HEK293 (cell line): Measurements from ENCODE around the gene GGA3.

Experiments
- CTCF ChIP-seq: fragments of 450-650 bp; formaldehyde crosslinking; IDR thresholded peaks from 2 replicates; pipeline ENCODE4 v1.5.1; 2016; ENCODE audit warnings: missing biosample characterization, missing genetic modification characterization
- EGR2 ChIP-seq: fragments of 450-650 bp; formaldehyde crosslinking; IDR thresholded peaks from 2 replicates; pipeline ENCODE4 v1.5.1; 2016; ENCODE audit warnings: low read depth, missing biosample characterization, missing genetic modification characterization
- GFI1B ChIP-seq: fragments of 450-650 bp; formaldehyde crosslinking; IDR thresholded peaks from 2 replicates; pipeline ENCODE4 v1.5.1; 2016; ENCODE audit warnings: missing biosample characterization, missing genetic modification characterization
- GLIS1 ChIP-seq: fragments of 450-650 bp; formaldehyde crosslinking; IDR thresholded peaks from 2 replicates; pipeline ENCODE4 v1.5.1; 2016; ENCODE audit warnings: missing biosample characterization, missing genetic modification characterization
- GLIS2 ChIP-seq: fragments of 450-650 bp; formaldehyde crosslinking; IDR thresholded peaks from 2 replicates; pipeline ENCODE4 v1.5.1; 2016; ENCODE audit warnings: missing biosample characterization, missing genetic modification characterization
- HOXC10 ChIP-seq: sonication (generic); formaldehyde crosslinking; IDR thresholded peaks from 2 replicates; pipeline ENCODE4 v1.8.1; 2023; ENCODE audit warnings: mild to moderate bottlenecking, missing genetic modification reagents
- KLF1 ChIP-seq: fragments of 450-650 bp; formaldehyde crosslinking; IDR thresholded peaks from 2 replicates; pipeline ENCODE4 v1.5.1; 2016; ENCODE audit warnings: missing biosample characterization, missing genetic modification characterization
- REPIN1 ChIP-seq: fragments of 450-650 bp; formaldehyde crosslinking; IDR thresholded peaks from 2 replicates; pipeline ENCODE4 v1.5.1; 2017; ENCODE audit warnings: missing biosample characterization, missing genetic modification characterization, low read depth
- SETDB1 ChIP-seq: IDR thresholded peaks from one replicate; pipeline ENCODE4 v1.6.1; 2017; ENCODE audit warnings: mild to moderate bottlenecking, low read length, moderate library complexity, mixed read lengths; ENCODE audit not compliant: insufficient read length
- SP3 ChIP-seq: fragments of 450-650 bp; formaldehyde crosslinking; IDR thresholded peaks from 2 replicates; pipeline ENCODE4 v1.5.1; 2016; ENCODE audit warnings: missing biosample characterization, missing genetic modification characterization
- WT1 ChIP-seq: fragments of 450-650 bp; formaldehyde crosslinking; IDR thresholded peaks from 2 replicates; pipeline ENCODE4 v1.5.1; 2016; ENCODE audit warnings: missing biosample characterization, missing genetic modification characterization
- YY2 ChIP-seq: fragments of 450-650 bp; formaldehyde crosslinking; IDR thresholded peaks from 2 replicates; pipeline ENCODE4 v1.5.1; 2016; ENCODE audit warnings: missing biosample characterization, missing genetic modification characterization
- ZBTB10 ChIP-seq: fragments of 450-650 bp; formaldehyde crosslinking; IDR thresholded peaks from 2 replicates; pipeline ENCODE4 v1.5.1; 2016; ENCODE audit warnings: missing biosample characterization, missing genetic modification characterization
- ZEB2 ChIP-seq: fragments of 450-650 bp; formaldehyde crosslinking; IDR thresholded peaks from 2 replicates; pipeline ENCODE4 v1.5.1; 2016; ENCODE audit warnings: missing biosample characterization, missing genetic modification characterization
- ZNF157 ChIP-seq: fragments of 450-650 bp; formaldehyde crosslinking; IDR thresholded peaks from 2 replicates; pipeline ENCODE4 v1.5.1; 2016; ENCODE audit warnings: missing biosample characterization, missing genetic modification characterization
- ZNF174 ChIP-seq: fragments of 450-650 bp; formaldehyde crosslinking; IDR thresholded peaks from 2 replicates; pipeline ENCODE4 v1.5.0; 2017; ENCODE audit warnings: missing biosample characterization, mild to moderate bottlenecking, missing genetic modification characterization
- ZNF175 ChIP-seq: fragments of 450-650 bp; formaldehyde crosslinking; IDR thresholded peaks from 2 replicates; pipeline ENCODE4 v1.5.1; 2016; ENCODE audit warnings: missing biosample characterization, missing genetic modification characterization
- ZNF2 ChIP-seq: fragments of 450-650 bp; formaldehyde crosslinking; IDR thresholded peaks from 2 replicates; pipeline ENCODE4 v1.5.1; 2016; ENCODE audit warnings: missing biosample characterization, missing genetic modification characterization
- ZNF23 ChIP-seq: fragments of 450-650 bp; formaldehyde crosslinking; IDR thresholded peaks from 2 replicates; pipeline ENCODE4 v1.5.1; 2016; ENCODE audit warnings: missing biosample characterization, missing genetic modification characterization, borderline replicate concordance
- ZNF26 ChIP-seq: fragments of 450-650 bp; formaldehyde crosslinking; IDR thresholded peaks from 2 replicates; pipeline ENCODE4 v1.5.1; 2016; ENCODE audit warnings: missing biosample characterization, missing genetic modification characterization
- ZNF335 ChIP-seq: fragments of 450-650 bp; formaldehyde crosslinking; conservative IDR thresholded peaks from 2 replicates; pipeline ENCODE4 v1.5.1; 2016; ENCODE audit warnings: missing biosample characterization, missing genetic modification characterization
- ZNF341 ChIP-seq: fragments of 450-650 bp; formaldehyde crosslinking; IDR thresholded peaks from 2 replicates; pipeline ENCODE4; 2016; ENCODE audit warnings: low read depth, missing biosample characterization, missing genetic modification characterization
- ZNF366 ChIP-seq: fragments of 450-650 bp; formaldehyde crosslinking; conservative IDR thresholded peaks from 2 replicates; pipeline ENCODE4 v1.5.1; 2016; ENCODE audit warnings: missing biosample characterization, missing genetic modification characterization
- ZNF394 ChIP-seq: fragments of 450-650 bp; formaldehyde crosslinking; IDR thresholded peaks from 2 replicates; pipeline ENCODE4 v1.5.1; 2016; ENCODE audit warnings: missing biosample characterization, missing genetic modification characterization, mild to moderate bottlenecking, moderate library complexity, borderline replicate concordance
- ZNF433 ChIP-seq: fragments of 450-650 bp; formaldehyde crosslinking; IDR thresholded peaks from 2 replicates; pipeline ENCODE4 v1.5.1; 2016; ENCODE audit warnings: missing biosample characterization, missing genetic modification characterization, low read depth
- ZNF544 ChIP-seq: fragments of 450-650 bp; formaldehyde crosslinking; IDR thresholded peaks from 2 replicates; pipeline ENCODE4 v1.5.0; 2017; ENCODE audit warnings: missing biosample characterization, missing genetic modification characterization
- ZNF580 ChIP-seq: fragments of 450-650 bp; formaldehyde crosslinking; IDR thresholded peaks from 2 replicates; pipeline ENCODE4 v1.5.1; 2016; ENCODE audit warnings: missing biosample characterization, missing genetic modification characterization
- ZNF585B ChIP-seq: fragments of 450-650 bp; formaldehyde crosslinking; IDR thresholded peaks from 2 replicates; pipeline ENCODE4 v1.5.1; 2016; ENCODE audit warnings: missing biosample characterization, missing genetic modification characterization
- ZNF600 ChIP-seq: fragments of 450-650 bp; formaldehyde crosslinking; IDR thresholded peaks from 2 replicates; pipeline ENCODE4 v1.5.1; 2016; ENCODE audit warnings: missing biosample characterization, missing genetic modification characterization
- ZNF610 ChIP-seq: fragments of 450-650 bp; formaldehyde crosslinking; IDR thresholded peaks from 2 replicates; pipeline ENCODE4 v1.5.1; 2016; ENCODE audit warnings: missing biosample characterization, missing genetic modification characterization, borderline replicate concordance
- ZNF660 ChIP-seq: fragments of 450-650 bp; IDR thresholded peaks from 2 replicates; pipeline ENCODE4 v1.5.1; 2018; ENCODE audit warnings: missing biosample characterization, mild to moderate bottlenecking, missing genetic modification characterization
- ZNF664 ChIP-seq: fragments of 450-650 bp; formaldehyde crosslinking; IDR thresholded peaks from 2 replicates; pipeline ENCODE4 v1.5.1; 2016; ENCODE audit warnings: missing biosample characterization, missing genetic modification characterization
- ZNF830 ChIP-seq: fragments of 450-650 bp; IDR thresholded peaks from 2 replicates; pipeline ENCODE4 v1.5.0; 2018; ENCODE audit warnings: missing biosample characterization, missing genetic modification characterization, low read depth, mild to moderate bottlenecking, moderate library complexity
- ZSCAN23 ChIP-seq: fragments of 450-650 bp; formaldehyde crosslinking; IDR thresholded peaks from 2 replicates; pipeline ENCODE4 v1.5.1; 2016; ENCODE audit warnings: missing biosample characterization, missing genetic modification characterization

GGA3 gene

GRCh38 chr17:75240394-75241142, 20.8 kb downstream of the GGA3 start (continued):
- TF ChIP-seq ZNF175 = no peak
- TF ChIP-seq ZNF335 (tag by site-specific recombination) = no peak; the same call in 1 of the 2 replicates
- TF ChIP-seq KLF1 (tag by site-specific recombination) = peak; percentile 93
- TF ChIP-seq WT1 = peak; percentile 26; the same call in 1 of the 2 replicates
- peak; percentile 93 for TF ChIP-seq CTCF
- TF ChIP-seq ZNF174 = no peak
- no peak for TF ChIP-seq ZNF26 (tag by site-specific recombination)
- 0 out of 2 replicates have a peak, but pooled peaks have one; percentile 38 for TF ChIP-seq ZNF580 (tag by site-specific recombination)
- TF ChIP-seq ZNF830 (tag by site-specific recombination) = no peak
- no peak for TF ChIP-seq EGR2 (tag by site-specific recombination)
- TF ChIP-seq GLIS1 (tag by site-specific recombination) = peak; percentile 89
- TF ChIP-seq ZNF23 (tag by site-specific recombination) = no peak
- TF ChIP-seq ZNF664 = no peak
- no peak for TF ChIP-seq YY2 (tag by site-specific recombination)
- no peak for TF ChIP-seq HOXC10 (CRISPR knock-in tag)
- TF ChIP-seq ZBTB10 (tag by site-specific recombination) = peak; percentile 59
- peak; percentile 38; the same call in 1 of the 2 replicates for TF ChIP-seq ZNF341 (tag by site-specific recombination)
- no peak for TF ChIP-seq GFI1B (tag by site-specific recombination)
- TF ChIP-seq REPIN1 = no peak
- TF ChIP-seq ZNF394 (tag by site-specific recombination) = peak; percentile 69
- TF ChIP-seq GLIS2 (tag by site-specific recombination) = peak; percentile 94
- TF ChIP-seq ZNF433 (tag by site-specific recombination) = no peak
- TF ChIP-seq ZNF610 (tag by site-specific recombination) = no peak; the same call in 1 of the 2 replicates
- TF ChIP-seq ZNF544 (tag by site-specific recombination) = no peak
- no peak for TF ChIP-seq ZNF157 (tag by site-specific recombination)
- 0 out of 2 replicates have a peak, but pooled peaks have one; percentile 40 for TF ChIP-seq ZNF2 (tag by site-specific recombination)
- TF ChIP-seq ZSCAN23 (tag by site-specific recombination) = 0 out of 2 replicates have a peak, but pooled peaks have one; percentile 54
- TF ChIP-seq ZNF600 (tag by site-specific recombination) = peak; percentile 95
- TF ChIP-seq SP3 (tag by site-specific recombination) = 0 out of 2 replicates have a peak, but pooled peaks have one; percentile 29
- TF ChIP-seq ZNF585B (tag by site-specific recombination) = no peak
- 0 out of 2 replicates have a peak, but pooled peaks have one; percentile 37 for TF ChIP-seq ZNF366 (tag by site-specific recombination)
- TF ChIP-seq ZEB2 (tag by site-specific recombination) = peak; percentile 45; the same call in 1 of the 2 replicates
- no peak for TF ChIP-seq SETDB1
- peak; percentile 52; the same call in 1 of the 2 replicates for TF ChIP-seq ZNF660
